Measurements from ENCODE around the gene TPM4. TPM values are rescaled to one million over a fixed set of nuclear protein-coding genes. Genes with fewer than 3 reads are reported as not detected.
A peak's percentile ranks its signal among the peaks of the same experiment; 100 is the strongest.
"Not testable (repeated sequence)": the region's sequence is repeated elsewhere in the genome, so short reads cannot be mapped to it uniquely, and the experiment has no call there.

TPM4 gene
- total RNA-seq, 1 donor from 2014 or later, result 810 TPM

GRCh38 chr19:16094360-16095070 lies 18.2 kb downstream of the TPM4 start:
- no peak for DNase-seq (ENCODE audit: extremely low read depth, low read depth, low spot score)

- DNase-seq (ENCODE audit: extremely low read depth, low read depth, low spot score), result no peak
Measured at GRCh38 chr19:16095071-16095571, 18.8 kb downstream of the TPM4 start.

- no peak for DNase-seq (ENCODE audit: extremely low read depth, low read depth, low spot score)
Measured at GRCh38 chr19:16096280-16096855, 20.1 kb downstream of the TPM4 start.

- DNase-seq (ENCODE audit: extremely low read depth, low read depth, low spot score), result no peak
Measured at GRCh38 chr19:16098416-16098768, 22.1 kb downstream of the TPM4 start.

- no peak for DNase-seq (ENCODE audit: extremely low read depth, low read depth, low spot score)
Measured at GRCh38 chr19:16098821-16099220, 22.5 kb downstream of the TPM4 start.

GRCh38 chr19:16099314-16099965 lies 23.1 kb downstream of the TPM4 start:
- not testable (repeated sequence) for DNase-seq (ENCODE audit: extremely low read depth, low read depth, low spot score)

- no peak for DNase-seq (ENCODE audit: extremely low read depth, low read depth, low spot score)
Measured at GRCh38 chr19:16100524-16100923, 24.2 kb downstream of the TPM4 start.

GRCh38 chr19:16104722-16105121 lies 28.4 kb downstream of the TPM4 start:
- DNase-seq (ENCODE audit: extremely low read depth, low read depth, low spot score), result no peak

GRCh38 chr19:16106121-16106520 lies 29.8 kb downstream of the TPM4 start:
- DNase-seq (ENCODE audit: extremely low read depth, low read depth, low spot score), result no peak

GRCh38 chr19:16111160-16111908 lies 35.0 kb downstream of the TPM4 start, which contains the start of gene RAB8A:
Gene RAB8A, plus strand, starts transcription at chr19:16111889. Its CDS starts 13 bp downstream, at chr19:16111902.
- DNase-seq (ENCODE audit: extremely low read depth, low read depth, low spot score), result peak; percentile 70

GRCh38 chr19:16111909-16112752 lies 35.8 kb downstream of the TPM4 start:
- no peak for DNase-seq (ENCODE audit: extremely low read depth, low read depth, low spot score)

GRCh38 chr19:16112778-16113177 lies 36.5 kb downstream of the TPM4 start:
- DNase-seq (ENCODE audit: extremely low read depth, low read depth, low spot score), result no peak

- no peak for DNase-seq (ENCODE audit: extremely low read depth, low read depth, low spot score)
Measured at GRCh38 chr19:16113727-16114126, 37.4 kb downstream of the TPM4 start.

GRCh38 chr19:16115301-16116039 lies 39.2 kb downstream of the TPM4 start:
- no peak for DNase-seq (ENCODE audit: extremely low read depth, low read depth, low spot score)

GRCh38 chr19:16116067-16116466 lies 39.8 kb downstream of the TPM4 start:
- no peak for DNase-seq (ENCODE audit: extremely low read depth, low read depth, low spot score)

GRCh38 chr19:16117594-16118033 lies 41.3 kb downstream of the TPM4 start:
- no peak for DNase-seq (ENCODE audit: extremely low read depth, low read depth, low spot score)

GRCh38 chr19:16118489-16119033 lies 42.3 kb downstream of the TPM4 start:
- DNase-seq (ENCODE audit: extremely low read depth, low read depth, low spot score), result no peak

- not testable (repeated sequence) for DNase-seq (ENCODE audit: extremely low read depth, low read depth, low spot score)
Measured at GRCh38 chr19:16119075-16119857, 43.0 kb downstream of the TPM4 start.

All from glomerular endothelial cell (primary cell).